HG03354 (cell line): ENCODE measurements around the gene U2SURP.
"Not testable (repeated sequence)": the region's sequence is repeated elsewhere in the genome, so short reads cannot be mapped to it uniquely, and the experiment has no call there.

Source experiments
- ATAC-seq: cut with Tn5 transposase; IDR thresholded peaks from one replicate; pipeline ENCODE4 v1.9.1; 2021; ENCODE audit warnings: mild to moderate bottlenecking; ENCODE audit not compliant: unreplicated experiment, poor library complexity, severe bottlenecking

Gene U2SURP

GRCh38 chr3:143064777-143065176 lies 63.4 kb downstream of the U2SURP start:
- no peak for ATAC-seq

- ATAC-seq, result no peak
Observed at GRCh38 chr3:143065364-143065763, 64.0 kb downstream of the U2SURP start.

GRCh38 chr3:143066033-143066432 lies 64.7 kb downstream of the U2SURP start:
- no peak for ATAC-seq

GRCh38 chr3:143067201-143067600 lies 65.8 kb downstream of the U2SURP start:
- no peak for ATAC-seq

GRCh38 chr3:143068059-143068458 lies 66.7 kb downstream of the U2SURP start:
- no peak for ATAC-seq

GRCh38 chr3:143070977-143071551 lies 69.7 kb downstream of the U2SURP start:
- no peak for ATAC-seq

GRCh38 chr3:143071776-143072175 lies 70.4 kb downstream of the U2SURP start:
- no peak for ATAC-seq

GRCh38 chr3:143072298-143073020 lies 71.1 kb downstream of the U2SURP start:
- ATAC-seq, result not testable (repeated sequence)

GRCh38 chr3:143073541-143073940 lies 72.2 kb downstream of the U2SURP start:
- ATAC-seq, result not testable (repeated sequence)

GRCh38 chr3:143073983-143074382 lies 72.6 kb downstream of the U2SURP start:
- ATAC-seq, result not testable (repeated sequence)

- ATAC-seq, result no peak
Observed at GRCh38 chr3:143078883-143079282, 77.5 kb downstream of the U2SURP start.

GRCh38 chr3:143080196-143080595 lies 78.8 kb downstream of the U2SURP start:
- ATAC-seq, result no peak

GRCh38 chr3:143081365-143081764 lies 80.0 kb downstream of the U2SURP start:
- ATAC-seq, result no peak

- ATAC-seq, result peak; percentile 76
Observed at GRCh38 chr3:143081844-143082778, 80.7 kb downstream of the U2SURP start.

- ATAC-seq, result no peak
Observed at GRCh38 chr3:143083781-143084180, 82.4 kb downstream of the U2SURP start.

GRCh38 chr3:143084856-143085731 lies 83.7 kb downstream of the U2SURP start:
- peak; percentile 75 for ATAC-seq

- ATAC-seq, result no peak
Observed at GRCh38 chr3:143088835-143089234, 87.5 kb downstream of the U2SURP start.

GRCh38 chr3:143089965-143090364 lies 88.6 kb downstream of the U2SURP start:
- ATAC-seq, result no peak

GRCh38 chr3:143090486-143090885 lies 89.1 kb downstream of the U2SURP start:
- ATAC-seq, result no peak
